Measurements from ENCODE around the gene DUSP5.

DUSP5 gene

GRCh38 chr10:110508159-110508788, 10.6 kb downstream of the DUSP5 start:
- Histone ChIP-seq H3K4me3 (ENCODE audit: low read length) (no peak overlapping the region), H3K27ac (ENCODE audit: low read length) (no peak overlapping the region), H3K36me3 (ENCODE audit: control insufficient read depth, insufficient read depth, low read length) (peaks cover 11% of the 10 kb centered on the region), H3K4me1 (ENCODE audit: control insufficient read depth, insufficient read depth, low read length) (no peaks in the 10 kb centered on the region), H3K27me3 (ENCODE audit: control insufficient read depth, insufficient read depth, low read length) (no peaks in the 10 kb centered on the region), H3K9me3 (ENCODE audit: control insufficient read depth, insufficient read depth, low read length) (no peaks in the 10 kb centered on the region)
- no CpG with 5 or more reads among the region's 9 CpGs for WGBS (ENCODE audit: insufficient coverage, insufficient read length)
- DNase-seq (ENCODE audit: low read depth, low spot score): no peak

- no CpG with 5 or more reads among the region's 11 CpGs for WGBS (ENCODE audit: insufficient coverage, insufficient read length)
- H3K36me3 ChIP-seq (ENCODE audit: control insufficient read depth, insufficient read depth, low read length): peaks cover 11% of the 10 kb centered on the region
- H3K4me3 ChIP-seq (ENCODE audit: low read length): no peak overlapping the region
- H3K27ac ChIP-seq (ENCODE audit: low read length): no peak overlapping the region
- H3K27me3 ChIP-seq (ENCODE audit: control insufficient read depth, insufficient read depth, low read length): no peaks in the 10 kb centered on the region
- H3K4me1 ChIP-seq (ENCODE audit: control insufficient read depth, insufficient read depth, low read length): no peaks in the 10 kb centered on the region
- no peaks in the 10 kb centered on the region for H3K9me3 ChIP-seq (ENCODE audit: control insufficient read depth, insufficient read depth, low read length)
- DNase-seq (ENCODE audit: low read depth, low spot score): no peak
Observed at GRCh38 chr10:110508806-110509544, 11.3 kb downstream of the DUSP5 start.

GRCh38 chr10:110509560-110509959, 11.9 kb downstream of the DUSP5 start:
- H3K4me3 ChIP-seq (ENCODE audit: low read length): no peak overlapping the region
- H3K27me3 ChIP-seq (ENCODE audit: control insufficient read depth, insufficient read depth, low read length): no peaks in the 10 kb centered on the region
- no peaks in the 10 kb centered on the region for H3K4me1 ChIP-seq (ENCODE audit: control insufficient read depth, insufficient read depth, low read length)
- H3K9me3 ChIP-seq (ENCODE audit: control insufficient read depth, insufficient read depth, low read length): no peaks in the 10 kb centered on the region
- WGBS (ENCODE audit: insufficient coverage, insufficient read length): no CpG with 5 or more reads among the region's 2 CpGs
- H3K27ac ChIP-seq (ENCODE audit: low read length): no peak overlapping the region
- no peak for DNase-seq (ENCODE audit: low read depth, low spot score)
- peaks cover 11% of the 10 kb centered on the region for H3K36me3 ChIP-seq (ENCODE audit: control insufficient read depth, insufficient read depth, low read length)

- Histone ChIP-seq H3K27ac (ENCODE audit: low read length) (no peak overlapping the region), H3K4me3 (ENCODE audit: low read length) (no peak overlapping the region), H3K4me1 (ENCODE audit: control insufficient read depth, insufficient read depth, low read length) (no peaks in the 10 kb centered on the region), H3K9me3 (ENCODE audit: control insufficient read depth, insufficient read depth, low read length) (no peaks in the 10 kb centered on the region), H3K27me3 (ENCODE audit: control insufficient read depth, insufficient read depth, low read length) (no peaks in the 10 kb centered on the region), H3K36me3 (ENCODE audit: control insufficient read depth, insufficient read depth, low read length) (peaks cover 11% of the 10 kb centered on the region)
- no CpG with 5 or more reads among the region's 9 CpGs for WGBS (ENCODE audit: insufficient coverage, insufficient read length)
- DNase-seq (ENCODE audit: low read depth, low spot score): no peak
Observed at GRCh38 chr10:110510086-110510485, 12.4 kb downstream of the DUSP5 start.

GRCh38 chr10:110510730-110511129, 13.0 kb downstream of the DUSP5 start:
- H3K27ac ChIP-seq (ENCODE audit: low read length): no peak overlapping the region
- H3K27me3 ChIP-seq (ENCODE audit: control insufficient read depth, insufficient read depth, low read length): no peaks in the 10 kb centered on the region
- no peaks in the 10 kb centered on the region for H3K9me3 ChIP-seq (ENCODE audit: control insufficient read depth, insufficient read depth, low read length)
- no peaks in the 10 kb centered on the region for H3K4me1 ChIP-seq (ENCODE audit: control insufficient read depth, insufficient read depth, low read length)
- WGBS (ENCODE audit: insufficient coverage, insufficient read length): no CpG with 5 or more reads among the region's 3 CpGs
- no peak for DNase-seq (ENCODE audit: low read depth, low spot score)
- H3K4me3 ChIP-seq (ENCODE audit: low read length): no peak overlapping the region
- H3K36me3 ChIP-seq (ENCODE audit: control insufficient read depth, insufficient read depth, low read length): peaks cover 11% of the 10 kb centered on the region

- WGBS (ENCODE audit: insufficient coverage, insufficient read length): no CpG with 5 or more reads among the region's 6 CpGs
- Histone ChIP-seq H3K4me1 (ENCODE audit: control insufficient read depth, insufficient read depth, low read length) (no peaks in the 10 kb centered on the region), H3K27me3 (ENCODE audit: control insufficient read depth, insufficient read depth, low read length) (no peaks in the 10 kb centered on the region), H3K27ac (ENCODE audit: low read length) (no peak overlapping the region), H3K36me3 (ENCODE audit: control insufficient read depth, insufficient read depth, low read length) (peaks cover 10% of the 10 kb centered on the region), H3K4me3 (ENCODE audit: low read length) (no peak overlapping the region), H3K9me3 (ENCODE audit: control insufficient read depth, insufficient read depth, low read length) (no peaks in the 10 kb centered on the region)
- DNase-seq (ENCODE audit: low read depth, low spot score): no peak
Observed at GRCh38 chr10:110511734-110512449, 14.2 kb downstream of the DUSP5 start.

GRCh38 chr10:110512461-110513187, 14.9 kb downstream of the DUSP5 start:
- H3K4me3 ChIP-seq (ENCODE audit: low read length): no peak overlapping the region
- H3K27ac ChIP-seq (ENCODE audit: low read length): no peak overlapping the region
- H3K36me3 ChIP-seq (ENCODE audit: control insufficient read depth, insufficient read depth, low read length): peaks cover 9% of the 10 kb centered on the region; the same call in 1 of the 2 replicates
- DNase-seq (ENCODE audit: low read depth, low spot score): no peak
- H3K27me3 ChIP-seq (ENCODE audit: control insufficient read depth, insufficient read depth, low read length): no peaks in the 10 kb centered on the region
- WGBS (ENCODE audit: insufficient coverage, insufficient read length): no CpG with 5 or more reads among the region's 5 CpGs
- H3K4me1 ChIP-seq (ENCODE audit: control insufficient read depth, insufficient read depth, low read length): no peaks in the 10 kb centered on the region
- no peaks in the 10 kb centered on the region for H3K9me3 ChIP-seq (ENCODE audit: control insufficient read depth, insufficient read depth, low read length)

- Histone ChIP-seq H3K27ac (ENCODE audit: low read length) (no peak overlapping the region), H3K4me3 (ENCODE audit: low read length) (no peak overlapping the region), H3K4me1 (ENCODE audit: control insufficient read depth, insufficient read depth, low read length) (no peaks in the 10 kb centered on the region), H3K36me3 (ENCODE audit: control insufficient read depth, insufficient read depth, low read length) (peaks cover 6% of the 10 kb centered on the region; the same call in 1 of the 2 replicates), H3K9me3 (ENCODE audit: control insufficient read depth, insufficient read depth, low read length) (no peaks in the 10 kb centered on the region), H3K27me3 (ENCODE audit: control insufficient read depth, insufficient read depth, low read length) (no peaks in the 10 kb centered on the region)
- WGBS (ENCODE audit: insufficient coverage, insufficient read length): no CpG with 5 or more reads among the region's 4 CpGs
- no peak for DNase-seq (ENCODE audit: low read depth, low spot score)
Observed at GRCh38 chr10:110513949-110514348, 16.2 kb downstream of the DUSP5 start.

GRCh38 chr10:110514848-110515247, 17.1 kb downstream of the DUSP5 start:
- Histone ChIP-seq H3K27ac (ENCODE audit: low read length) (no peak overlapping the region), H3K27me3 (ENCODE audit: control insufficient read depth, insufficient read depth, low read length) (no peaks in the 10 kb centered on the region), H3K4me3 (ENCODE audit: low read length) (no peak overlapping the region), H3K4me1 (ENCODE audit: control insufficient read depth, insufficient read depth, low read length) (no peaks in the 10 kb centered on the region), H3K9me3 (ENCODE audit: control insufficient read depth, insufficient read depth, low read length) (no peaks in the 10 kb centered on the region), H3K36me3 (ENCODE audit: control insufficient read depth, insufficient read depth, low read length) (peaks cover 5% of the 10 kb centered on the region; the same call in 1 of the 2 replicates)
- WGBS (ENCODE audit: insufficient coverage, insufficient read length): no CpG with 5 or more reads among the region's 3 CpGs
- DNase-seq (ENCODE audit: low read depth, low spot score): no peak

- WGBS (ENCODE audit: insufficient coverage, insufficient read length): no CpG with 5 or more reads among the region's 3 CpGs
- DNase-seq (ENCODE audit: low read depth, low spot score): no peak
- no peak overlapping the region for H3K4me3 ChIP-seq (ENCODE audit: low read length)
- H3K27me3 ChIP-seq (ENCODE audit: control insufficient read depth, insufficient read depth, low read length): no peaks in the 10 kb centered on the region
- H3K36me3 ChIP-seq (ENCODE audit: control insufficient read depth, insufficient read depth, low read length): no peaks in the 10 kb centered on the region
- H3K27ac ChIP-seq (ENCODE audit: low read length): no peak overlapping the region
- no peaks in the 10 kb centered on the region for H3K9me3 ChIP-seq (ENCODE audit: control insufficient read depth, insufficient read depth, low read length)
- no peaks in the 10 kb centered on the region for H3K4me1 ChIP-seq (ENCODE audit: control insufficient read depth, insufficient read depth, low read length)
Observed at GRCh38 chr10:110516815-110517492, 19.2 kb downstream of the DUSP5 start.

All from iPS DF 6.9 (cell line).